ENCODE measurements around the gene MYOG.

Gene MYOG

DNA sequence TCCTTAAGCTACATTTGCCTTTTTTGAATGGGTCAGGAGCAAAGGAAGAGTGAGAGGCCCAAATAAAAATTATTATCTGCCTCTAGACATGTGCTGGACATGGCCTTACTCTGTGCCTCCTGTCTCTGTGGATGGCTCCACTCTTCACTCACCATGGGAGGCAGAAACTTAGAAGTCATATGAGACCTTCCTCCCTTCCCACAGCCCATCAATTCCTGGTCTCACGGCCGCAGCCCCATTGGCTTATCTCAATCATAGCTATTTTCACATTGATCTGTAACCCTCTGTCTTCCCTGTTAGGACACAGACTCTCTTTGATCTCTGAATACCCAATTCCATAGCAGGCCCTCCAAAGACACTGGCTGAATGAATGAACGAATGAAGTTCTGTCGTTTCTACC, 27.5 kb upstream of the MYOG start:
- H3K9me3 ChIP-seq (ENCODE audit: insufficient read depth, low read length, severe bottlenecking) = no peaks in the 10 kb centered on the region
- no peak for TF ChIP-seq EZH2 (IDR thresholded peaks at IDR 0.05; ENCODE audit: borderline replicate concordance, low read depth, low read length, severe bottlenecking)
- TF ChIP-seq, protein P1, sequence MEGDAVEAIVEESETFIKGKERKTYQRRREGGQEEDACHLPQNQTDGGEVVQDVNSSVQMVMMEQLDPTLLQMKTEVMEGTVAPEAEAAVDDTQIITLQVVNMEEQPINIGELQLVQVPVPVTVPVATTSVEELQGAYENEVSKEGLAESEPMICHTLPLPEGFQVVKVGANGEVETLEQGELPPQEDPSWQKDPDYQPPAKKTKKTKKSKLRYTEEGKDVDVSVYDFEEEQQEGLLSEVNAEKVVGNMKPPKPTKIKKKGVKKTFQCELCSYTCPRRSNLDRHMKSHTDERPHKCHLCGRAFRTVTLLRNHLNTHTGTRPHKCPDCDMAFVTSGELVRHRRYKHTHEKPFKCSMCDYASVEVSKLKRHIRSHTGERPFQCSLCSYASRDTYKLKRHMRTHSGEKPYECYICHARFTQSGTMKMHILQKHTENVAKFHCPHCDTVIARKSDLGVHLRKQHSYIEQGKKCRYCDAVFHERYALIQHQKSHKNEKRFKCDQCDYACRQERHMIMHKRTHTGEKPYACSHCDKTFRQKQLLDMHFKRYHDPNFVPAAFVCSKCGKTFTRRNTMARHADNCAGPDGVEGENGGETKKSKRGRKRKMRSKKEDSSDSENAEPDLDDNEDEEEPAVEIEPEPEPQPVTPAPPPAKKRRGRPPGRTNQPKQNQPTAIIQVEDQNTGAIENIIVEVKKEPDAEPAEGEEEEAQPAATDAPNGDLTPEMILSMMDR (IDR thresholded peaks at IDR 0.05; ENCODE audit: borderline replicate concordance, extremely low read depth, low read length, poor library complexity, severe bottlenecking) = no peak
- no peaks in the 10 kb centered on the region for H3K4me1 ChIP-seq (ENCODE audit: insufficient read depth, low read length)
- no peak overlapping the region for H3K4me3 ChIP-seq (ENCODE audit: low read depth in 1 of 2, low read length in 2 of 2)
- ATAC-seq (ENCODE audit: insufficient read depth, low read depth) = no peak
- no peak overlapping the region for H3K9ac ChIP-seq (ENCODE audit: low read depth, low read length)
- peaks cover 59% of the 10 kb centered on the region for H3K27me3 ChIP-seq (ENCODE audit: insufficient read depth, low read length, poor library complexity)
- H3K27ac ChIP-seq (ENCODE audit: low read length) = no peak overlapping the region
- DNase-seq = no peak
- no peak overlapping the region for H2AFZ ChIP-seq (ENCODE audit: low read depth, low read length)
- no peak overlapping the region for H3K4me2 ChIP-seq (ENCODE audit: insufficient read depth, low read length)
- H3K36me3 ChIP-seq (ENCODE audit: insufficient read depth, low read length) = no peaks in the 10 kb centered on the region
- no peaks in the 10 kb centered on the region for H3K79me2 ChIP-seq (ENCODE audit: insufficient read depth, low read length)
- no peaks in the 10 kb centered on the region for H4K20me1 ChIP-seq (ENCODE audit: insufficient read depth, low read length)

GRCh38 chr1:203112475-203112874, 26.7 kb upstream of the MYOG start:
- Histone ChIP-seq H4K20me1 (ENCODE audit: insufficient read depth, low read length) (no peaks in the 10 kb centered on the region), H3K4me2 (ENCODE audit: insufficient read depth, low read length) (no peak overlapping the region), H3K27ac (ENCODE audit: low read length) (no peak overlapping the region), H3K4me3 (ENCODE audit: low read depth in 1 of 2, low read length in 2 of 2) (no peak overlapping the region), H3K79me2 (ENCODE audit: insufficient read depth, low read length) (no peaks in the 10 kb centered on the region), H3K9me3 (ENCODE audit: insufficient read depth, low read length, severe bottlenecking) (no peaks in the 10 kb centered on the region), H3K27me3 (ENCODE audit: insufficient read depth, low read length, poor library complexity) (peaks cover 62% of the 10 kb centered on the region), H2AFZ (ENCODE audit: low read depth, low read length) (no peak overlapping the region), H3K36me3 (ENCODE audit: insufficient read depth, low read length) (no peaks in the 10 kb centered on the region), H3K4me1 (ENCODE audit: insufficient read depth, low read length) (no peaks in the 10 kb centered on the region), H3K9ac (ENCODE audit: low read depth, low read length) (no peak overlapping the region)
- TF ChIP-seq, protein P1 (IDR thresholded peaks at IDR 0.05; ENCODE audit: borderline replicate concordance, extremely low read depth, low read length, poor library complexity, severe bottlenecking) = no peak
- no peak for TF ChIP-seq EZH2 (IDR thresholded peaks at IDR 0.05; ENCODE audit: borderline replicate concordance, low read depth, low read length, severe bottlenecking)
- no peak for ATAC-seq (ENCODE audit: insufficient read depth, low read depth)
- DNase-seq = no peak

DNA sequence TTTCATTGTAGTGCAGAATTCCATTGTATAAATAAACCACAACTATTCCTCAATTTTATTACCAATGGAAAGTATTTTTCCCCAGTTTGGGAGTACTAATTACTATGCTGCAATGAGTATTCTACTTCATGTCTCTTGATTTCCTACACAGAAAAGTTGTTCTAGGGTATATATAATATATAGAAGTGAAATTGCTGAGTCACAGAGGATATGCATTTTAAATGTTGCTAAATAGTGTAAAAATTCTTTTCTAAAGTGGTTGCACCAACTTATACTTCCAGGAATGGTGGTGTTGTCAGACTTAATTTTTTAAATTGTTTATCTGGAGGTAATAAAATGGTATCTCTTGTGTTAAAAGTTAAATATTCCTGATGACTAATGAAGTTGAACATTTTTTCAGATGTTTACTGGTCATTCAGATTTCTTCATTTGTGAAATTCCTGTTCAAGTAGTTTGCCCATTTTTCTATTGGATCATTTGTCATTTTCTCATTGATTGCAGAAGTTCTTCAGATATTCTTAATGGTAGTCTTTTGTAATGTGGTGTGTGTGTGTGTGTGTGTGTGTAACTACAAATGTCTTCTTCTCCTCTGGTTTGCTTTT, 19.1 kb upstream of the MYOG start:
- peaks cover 21% of the 10 kb centered on the region for H3K27me3 ChIP-seq (ENCODE audit: insufficient read depth, low read length, poor library complexity)
- H3K9me3 ChIP-seq (ENCODE audit: insufficient read depth, low read length, severe bottlenecking) = no peaks in the 10 kb centered on the region
- no peak for DNase-seq
- no peak overlapping the region for H2AFZ ChIP-seq (ENCODE audit: low read depth, low read length)
- H3K79me2 ChIP-seq (ENCODE audit: insufficient read depth, low read length) = no peaks in the 10 kb centered on the region
- no peak for TF ChIP-seq EZH2 (IDR thresholded peaks at IDR 0.05; ENCODE audit: borderline replicate concordance, low read depth, low read length, severe bottlenecking)
- TF ChIP-seq, protein P1 (IDR thresholded peaks at IDR 0.05; ENCODE audit: borderline replicate concordance, extremely low read depth, low read length, poor library complexity, severe bottlenecking) = no peak
- ATAC-seq (ENCODE audit: insufficient read depth, low read depth) = no peak
- no peak overlapping the region for H3K9ac ChIP-seq (ENCODE audit: low read depth, low read length)
- H3K4me2 ChIP-seq (ENCODE audit: insufficient read depth, low read length) = no peak overlapping the region
- H3K4me3 ChIP-seq (ENCODE audit: low read depth in 1 of 2, low read length in 2 of 2) = no peak overlapping the region
- no peaks in the 10 kb centered on the region for H3K4me1 ChIP-seq (ENCODE audit: insufficient read depth, low read length)
- H4K20me1 ChIP-seq (ENCODE audit: insufficient read depth, low read length) = no peaks in the 10 kb centered on the region
- no peaks in the 10 kb centered on the region for H3K36me3 ChIP-seq (ENCODE audit: insufficient read depth, low read length)
- H3K27ac ChIP-seq (ENCODE audit: low read length) = no peak overlapping the region

Measured in DND-41 (cell line).